ENCODE measurements around the gene DET1.

DNA sequence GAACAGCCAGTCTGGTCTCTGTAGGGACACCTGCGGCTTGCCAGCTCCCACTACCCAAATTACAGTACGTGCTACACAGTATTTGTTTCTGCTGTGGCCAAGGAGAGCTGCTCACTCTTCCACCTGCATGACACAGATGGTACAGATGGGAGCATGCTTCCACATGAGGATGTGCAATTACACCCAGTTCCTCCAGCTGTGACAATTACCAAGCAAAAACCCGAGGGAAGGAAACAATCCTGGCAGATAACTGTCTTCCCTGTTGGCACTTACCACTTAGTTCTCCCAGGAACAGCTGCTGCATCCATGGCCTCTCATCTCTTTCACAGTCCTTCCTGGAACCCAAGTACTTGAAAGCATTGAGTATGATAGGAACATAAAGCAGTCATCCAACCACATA lies 34.4 kb downstream of the DET1 start:
- TF ChIP-seq POLR2AphosphoS5 (IDR thresholded peaks at IDR 0.05) (no peak), POLR2A (IDR thresholded peaks at IDR 0.05) (no peak)
- TF ChIP-seq, protein P1, sequence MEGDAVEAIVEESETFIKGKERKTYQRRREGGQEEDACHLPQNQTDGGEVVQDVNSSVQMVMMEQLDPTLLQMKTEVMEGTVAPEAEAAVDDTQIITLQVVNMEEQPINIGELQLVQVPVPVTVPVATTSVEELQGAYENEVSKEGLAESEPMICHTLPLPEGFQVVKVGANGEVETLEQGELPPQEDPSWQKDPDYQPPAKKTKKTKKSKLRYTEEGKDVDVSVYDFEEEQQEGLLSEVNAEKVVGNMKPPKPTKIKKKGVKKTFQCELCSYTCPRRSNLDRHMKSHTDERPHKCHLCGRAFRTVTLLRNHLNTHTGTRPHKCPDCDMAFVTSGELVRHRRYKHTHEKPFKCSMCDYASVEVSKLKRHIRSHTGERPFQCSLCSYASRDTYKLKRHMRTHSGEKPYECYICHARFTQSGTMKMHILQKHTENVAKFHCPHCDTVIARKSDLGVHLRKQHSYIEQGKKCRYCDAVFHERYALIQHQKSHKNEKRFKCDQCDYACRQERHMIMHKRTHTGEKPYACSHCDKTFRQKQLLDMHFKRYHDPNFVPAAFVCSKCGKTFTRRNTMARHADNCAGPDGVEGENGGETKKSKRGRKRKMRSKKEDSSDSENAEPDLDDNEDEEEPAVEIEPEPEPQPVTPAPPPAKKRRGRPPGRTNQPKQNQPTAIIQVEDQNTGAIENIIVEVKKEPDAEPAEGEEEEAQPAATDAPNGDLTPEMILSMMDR (IDR thresholded peaks at IDR 0.05), result no peak

Measured in upper lobe of left lung (tissue), 4 donors.